GM21737 (cell line): Measurements from ENCODE around the gene RAB11FIP5.

Source experiments
- ATAC-seq: cut with Tn5 transposase; IDR thresholded peaks from one replicate; pipeline ENCODE4 v1.9.1; 2021; ENCODE audit warnings: mild to moderate bottlenecking, moderate library complexity; ENCODE audit not compliant: unreplicated experiment

The RAB11FIP5 gene

GRCh38 chr2:73088211-73088610 lies 24.5 kb downstream of the RAB11FIP5 start:
- ATAC-seq, result no peak

GRCh38 chr2:73087311-73087710 lies 25.4 kb downstream of the RAB11FIP5 start:
- no peak for ATAC-seq

- ATAC-seq, result peak; percentile 85
Observed at GRCh38 chr2:73085691-73086090, 27.1 kb downstream of the RAB11FIP5 start.

- no peak for ATAC-seq
Observed at GRCh38 chr2:73084971-73085370, 27.8 kb downstream of the RAB11FIP5 start.

- ATAC-seq, result no peak
Observed at GRCh38 chr2:73083886-73084800, 28.6 kb downstream of the RAB11FIP5 start.

- ATAC-seq, result no peak
Observed at GRCh38 chr2:73082523-73083410, 30.0 kb downstream of the RAB11FIP5 start.

GRCh38 chr2:73081181-73081671 lies 31.5 kb downstream of the RAB11FIP5 start:
- no peak for ATAC-seq

GRCh38 chr2:73080321-73081131 lies 32.2 kb downstream of the RAB11FIP5 start:
- no peak for ATAC-seq

GRCh38 chr2:73079636-73080035 lies 33.1 kb downstream of the RAB11FIP5 start:
- no peak for ATAC-seq

- ATAC-seq, result no peak
Observed at GRCh38 chr2:73078457-73079411, 34.0 kb downstream of the RAB11FIP5 start.

GRCh38 chr2:73077424-73077795 lies 35.3 kb downstream of the RAB11FIP5 start:
- no peak for ATAC-seq

GRCh38 chr2:73076701-73077423 lies 35.9 kb downstream of the RAB11FIP5 start:
- ATAC-seq, result no peak

GRCh38 chr2:73075477-73076373 lies 37.0 kb downstream of the RAB11FIP5 start:
- ATAC-seq, result no peak

GRCh38 chr2:73074110-73075069 lies 38.4 kb downstream of the RAB11FIP5 start:
- no peak for ATAC-seq

GRCh38 chr2:73072416-73072815 lies 40.3 kb downstream of the RAB11FIP5 start:
- no peak for ATAC-seq

GRCh38 chr2:73072129-73072395 lies 40.7 kb downstream of the RAB11FIP5 start:
- peak; percentile 3 for ATAC-seq
